Measurements from ENCODE around the gene LRCH1.

DNA sequence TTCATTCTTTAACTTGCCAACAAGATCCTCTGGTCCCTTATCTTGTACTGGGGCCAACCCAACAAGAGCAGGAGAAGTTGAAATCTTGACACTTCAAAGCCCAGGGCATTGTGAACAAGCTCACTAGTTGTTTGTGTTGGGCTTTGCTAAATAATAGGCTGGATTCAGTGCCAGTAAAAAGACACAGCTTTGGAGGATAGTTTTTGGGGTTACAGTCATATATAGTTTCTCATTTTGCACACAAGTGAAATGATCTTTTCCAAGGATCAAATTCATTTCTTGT is 30.3 kb upstream of the LRCH1 start:
- TF ChIP-seq, protein P1, sequence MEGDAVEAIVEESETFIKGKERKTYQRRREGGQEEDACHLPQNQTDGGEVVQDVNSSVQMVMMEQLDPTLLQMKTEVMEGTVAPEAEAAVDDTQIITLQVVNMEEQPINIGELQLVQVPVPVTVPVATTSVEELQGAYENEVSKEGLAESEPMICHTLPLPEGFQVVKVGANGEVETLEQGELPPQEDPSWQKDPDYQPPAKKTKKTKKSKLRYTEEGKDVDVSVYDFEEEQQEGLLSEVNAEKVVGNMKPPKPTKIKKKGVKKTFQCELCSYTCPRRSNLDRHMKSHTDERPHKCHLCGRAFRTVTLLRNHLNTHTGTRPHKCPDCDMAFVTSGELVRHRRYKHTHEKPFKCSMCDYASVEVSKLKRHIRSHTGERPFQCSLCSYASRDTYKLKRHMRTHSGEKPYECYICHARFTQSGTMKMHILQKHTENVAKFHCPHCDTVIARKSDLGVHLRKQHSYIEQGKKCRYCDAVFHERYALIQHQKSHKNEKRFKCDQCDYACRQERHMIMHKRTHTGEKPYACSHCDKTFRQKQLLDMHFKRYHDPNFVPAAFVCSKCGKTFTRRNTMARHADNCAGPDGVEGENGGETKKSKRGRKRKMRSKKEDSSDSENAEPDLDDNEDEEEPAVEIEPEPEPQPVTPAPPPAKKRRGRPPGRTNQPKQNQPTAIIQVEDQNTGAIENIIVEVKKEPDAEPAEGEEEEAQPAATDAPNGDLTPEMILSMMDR (conservative IDR thresholded peaks at IDR 0.05) = no peak
- no peak for TF ChIP-seq EZH2 (IDR thresholded peaks at IDR 0.05; ENCODE audit: low read depth)

All from PC-9 (cell line).